Endothelial cell (in vitro differentiated cells): ENCODE data around the gene PLEKHG3. TPM values are rescaled to one million over a fixed set of nuclear protein-coding genes. Genes with fewer than 3 reads are reported as not detected.

Experiments
- DNase-seq: peaks from one replicate; pipeline ENCODE4 v3.0.0; 2021; ENCODE audit warnings: low spot score
- H3K27ac Mint-ChIP-seq: one replicate; pipeline ENCODE4 v1.8.0; 2021; ENCODE audit warnings: mixed read lengths, inconsistent platforms; ENCODE audit not compliant: unreplicated experiment
- H3K27me3 Mint-ChIP-seq: one replicate; pipeline ENCODE4 v1.8.0; 2021; ENCODE audit warnings: mild to moderate bottlenecking, moderate library complexity, mixed read lengths, inconsistent platforms; ENCODE audit not compliant: unreplicated experiment
- H3K36me3 Mint-ChIP-seq: one replicate; pipeline ENCODE4 v1.8.0; 2021; ENCODE audit warnings: mild to moderate bottlenecking, low read depth, mixed read lengths, inconsistent platforms; ENCODE audit not compliant: unreplicated experiment
- H3K4me1 Mint-ChIP-seq: one replicate; pipeline ENCODE4 v1.8.0; 2021; ENCODE audit warnings: mild to moderate bottlenecking, mixed read lengths, inconsistent platforms; ENCODE audit not compliant: unreplicated experiment
- H3K4me3 Mint-ChIP-seq: one replicate; pipeline ENCODE4 v1.8.0; 2021; ENCODE audit warnings: mild to moderate bottlenecking, mixed read lengths, inconsistent platforms; ENCODE audit not compliant: unreplicated experiment
- H3K9me3 Mint-ChIP-seq: one replicate; pipeline ENCODE4 v1.8.0; 2021; ENCODE audit warnings: mixed read lengths, inconsistent platforms; ENCODE audit not compliant: unreplicated experiment
- CTCF ChIP-seq: fragments of 200-600 bp; sonication (generic); IDR thresholded peaks from one replicate; pipeline ENCODE4 v1.5.0; 2021; ENCODE audit warnings: antibody characterized with exemption; ENCODE audit not compliant: unreplicated experiment
- total RNA-seq: library from RNA; stranded (reverse); fragmentation: NEBNext Ultra II Directional; extraction: Animal tissue kit (Norgen Biotek cat#: 25700); gene quantifications from one replicate; pipeline ENCODE4 v1.2.1, GENCODE V29; 2021; ENCODE audit not compliant: unreplicated experiment

Gene PLEKHG3
- total RNA-seq, 1 donor from 2014 or later = 31.4 TPM

- H3K27me3 Mint-ChIP-seq = peaks cover 10% of the 10 kb centered on the region
- H3K4me3 Mint-ChIP-seq = no peak overlapping the region
- no peaks in the 10 kb centered on the region for H3K9me3 Mint-ChIP-seq
- no peak for TF ChIP-seq CTCF
- H3K4me1 Mint-ChIP-seq = peaks cover 10% of the 10 kb centered on the region
- peaks cover 11% of the 10 kb centered on the region for H3K36me3 Mint-ChIP-seq
- no peak for DNase-seq
- H3K27ac Mint-ChIP-seq = no peak overlapping the region
These were observed 43.1 kb downstream of the PLEKHG3 start for GRCh38 chr14:64747327-64747726.

GRCh38 chr14:64748521-64748920 lies 44.3 kb downstream of the PLEKHG3 start:
- DNase-seq = no peak
- no peaks in the 10 kb centered on the region for H3K9me3 Mint-ChIP-seq
- TF ChIP-seq CTCF = no peak

GRCh38 chr14:64748995-64749714 lies 44.9 kb downstream of the PLEKHG3 start:
- Mint-ChIP-seq H3K9me3 (no peaks in the 10 kb centered on the region), H3K36me3 (peaks cover 7% of the 10 kb centered on the region), H3K27ac (no peak overlapping the region), H3K4me1 (peaks cover 10% of the 10 kb centered on the region), H3K4me3 (no peak overlapping the region), H3K27me3 (peaks cover 7% of the 10 kb centered on the region)
- DNase-seq = no peak
- no peak for TF ChIP-seq CTCF

More at GRCh38 chr14:64748521-64748920, 44.3 kb downstream of the PLEKHG3 start:
- peaks cover 11% of the 10 kb centered on the region for H3K36me3 Mint-ChIP-seq
- no peak overlapping the region for H3K27ac Mint-ChIP-seq
- H3K4me3 Mint-ChIP-seq = no peak overlapping the region
- H3K27me3 Mint-ChIP-seq = peaks cover 10% of the 10 kb centered on the region
- H3K4me1 Mint-ChIP-seq = peaks cover 10% of the 10 kb centered on the region

- TF ChIP-seq CTCF = no peak
- no peaks in the 10 kb centered on the region for H3K4me1 Mint-ChIP-seq
- no peaks in the 10 kb centered on the region for H3K36me3 Mint-ChIP-seq
- no peak overlapping the region for H3K4me3 Mint-ChIP-seq
- no peaks in the 10 kb centered on the region for H3K9me3 Mint-ChIP-seq
- H3K27me3 Mint-ChIP-seq = peaks cover 3% of the 10 kb centered on the region
- no peak overlapping the region for H3K27ac Mint-ChIP-seq
- DNase-seq = no peak
These were observed 48.7 kb downstream of the PLEKHG3 start for GRCh38 chr14:64752909-64753308.

GRCh38 chr14:64753374-64753773 lies 49.1 kb downstream of the PLEKHG3 start:
- no peak overlapping the region for H3K4me3 Mint-ChIP-seq
- no peaks in the 10 kb centered on the region for H3K4me1 Mint-ChIP-seq
- TF ChIP-seq CTCF = no peak
- DNase-seq = no peak
- no peaks in the 10 kb centered on the region for H3K9me3 Mint-ChIP-seq
- peaks cover 3% of the 10 kb centered on the region for H3K27me3 Mint-ChIP-seq
- no peak overlapping the region for H3K27ac Mint-ChIP-seq
- H3K36me3 Mint-ChIP-seq = no peaks in the 10 kb centered on the region
